HS-27A (cell line): ENCODE results near the gene ARHGAP24.

Source experiments
- DNase-seq: peaks from one replicate; pipeline ENCODE4 v3.0.0-alpha.2; 2012; ENCODE audit warnings: low read depth, missing footprints

The ARHGAP24 gene

GRCh38 chr4:85474818-85475630 is at the start of gene ARHGAP24:
Gene ARHGAP24, plus strand, starts transcription at chr4:85475150.
- DNase-seq = peak; percentile 89

- no peak for DNase-seq
Observed at GRCh38 chr4:85426366-85426765, 48.6 kb upstream of the ARHGAP24 start.

- no peak for DNase-seq
Observed at GRCh38 chr4:85427123-85427522, 47.8 kb upstream of the ARHGAP24 start.

- DNase-seq = no peak
Observed at GRCh38 chr4:85430226-85430625, 44.7 kb upstream of the ARHGAP24 start.

- DNase-seq = no peak
Observed at GRCh38 chr4:85430697-85431096, 44.3 kb upstream of the ARHGAP24 start.

GRCh38 chr4:85431156-85431555 is 43.8 kb upstream of the ARHGAP24 start:
- no peak for DNase-seq

GRCh38 chr4:85431881-85432485 is 43.0 kb upstream of the ARHGAP24 start:
- DNase-seq = no peak

GRCh38 chr4:85445050-85445639 is 29.8 kb upstream of the ARHGAP24 start:
- DNase-seq = no peak

GRCh38 chr4:85446141-85446861 is 28.6 kb upstream of the ARHGAP24 start:
- DNase-seq = no peak

GRCh38 chr4:85448906-85449890 is 25.8 kb upstream of the ARHGAP24 start:
- no peak for DNase-seq

GRCh38 chr4:85452058-85452731 is 22.8 kb upstream of the ARHGAP24 start:
- DNase-seq = no peak

- DNase-seq = no peak
Observed at GRCh38 chr4:85455942-85456341, 19.0 kb upstream of the ARHGAP24 start.

- DNase-seq = no peak
Observed at GRCh38 chr4:85457752-85458467, 17.0 kb upstream of the ARHGAP24 start.

GRCh38 chr4:85459736-85460135 is 15.2 kb upstream of the ARHGAP24 start:
- DNase-seq = no peak

- DNase-seq = no peak
Observed at GRCh38 chr4:85474356-85474755, 594 bp upstream of the ARHGAP24 start.

GRCh38 chr4:85475631-85476233 is 782 bp downstream of the ARHGAP24 start:
- DNase-seq = no peak

GRCh38 chr4:85476381-85476780 is 1.4 kb downstream of the ARHGAP24 start:
- no peak for DNase-seq

- DNase-seq = no peak
Observed at GRCh38 chr4:85477534-85477933, 2.6 kb downstream of the ARHGAP24 start.

GRCh38 chr4:85478576-85478975 is 3.6 kb downstream of the ARHGAP24 start:
- DNase-seq = no peak
